Measurements from ENCODE around the gene SMOC1.

Gene SMOC1

GRCh38 chr14:69879175-69880043 is at the start of gene SMOC1:
SMOC1 (plus strand) TSS chr14:69879416; CDS start chr14:69879679, 263 bp downstream.
- no peak for DNase-seq

- DNase-seq = no peak
These were observed 40.3 kb upstream of the SMOC1 start for GRCh38 chr14:69838881-69839416.

- DNase-seq = no peak
These were observed 39.6 kb upstream of the SMOC1 start for GRCh38 chr14:69839661-69840060.

- DNase-seq = no peak
These were observed 37.6 kb upstream of the SMOC1 start for GRCh38 chr14:69841656-69842055.

- DNase-seq = no peak
These were observed 36.4 kb upstream of the SMOC1 start for GRCh38 chr14:69842686-69843420.

- DNase-seq = no peak
These were observed 35.0 kb upstream of the SMOC1 start for GRCh38 chr14:69844171-69844570.

GRCh38 chr14:69845050-69845581 is 34.1 kb upstream of the SMOC1 start:
- DNase-seq = no peak

GRCh38 chr14:69845787-69846186 is 33.4 kb upstream of the SMOC1 start:
- no peak for DNase-seq

GRCh38 chr14:69848156-69848555 is 31.1 kb upstream of the SMOC1 start:
- DNase-seq = no peak

- DNase-seq = no peak
These were observed 30.3 kb upstream of the SMOC1 start for GRCh38 chr14:69848903-69849391.

GRCh38 chr14:69850086-69850735 is 29.0 kb upstream of the SMOC1 start:
- DNase-seq = no peak

- no peak for DNase-seq
These were observed 28.5 kb upstream of the SMOC1 start for GRCh38 chr14:69850736-69851112.

- no peak for DNase-seq
These were observed 26.5 kb upstream of the SMOC1 start for GRCh38 chr14:69852531-69853321.

- no peak for DNase-seq
These were observed 25.4 kb upstream of the SMOC1 start for GRCh38 chr14:69853774-69854173.

GRCh38 chr14:69854598-69854997 is 24.6 kb upstream of the SMOC1 start:
- DNase-seq = no peak

GRCh38 chr14:69855180-69855832 is 23.9 kb upstream of the SMOC1 start:
- DNase-seq = no peak

- DNase-seq = no peak
These were observed 20.4 kb upstream of the SMOC1 start for GRCh38 chr14:69858801-69859200.

GRCh38 chr14:69859591-69859990 is 19.6 kb upstream of the SMOC1 start:
- no peak for DNase-seq

- DNase-seq = no peak
These were observed 19.0 kb upstream of the SMOC1 start for GRCh38 chr14:69860221-69860620.

GRCh38 chr14:69861025-69861569 is 18.1 kb upstream of the SMOC1 start:
- DNase-seq = no peak

- no peak for DNase-seq
These were observed 16.1 kb upstream of the SMOC1 start for GRCh38 chr14:69863083-69863482.
